Psoas muscle (tissue), 8 donors: Measurements from ENCODE around the gene SSR4. TPM values are rescaled to one million over a fixed set of nuclear protein-coding genes. Genes with fewer than 3 reads are reported as not detected.

Experiments
- ATAC-seq, 4 donors: fragments of 200-7000 bp; cut with Tn5 transposase; one replicate each; pipeline ENCODE4 v1.9.1; 2020; ENCODE audit warnings: moderate library complexity in 3 of 4, mild to moderate bottlenecking in 2 of 4
- DNase-seq, 2 donors: peaks; one replicate each; pipeline ENCODE4 v3.0.0-alpha.2; 2020
- H3K27ac ChIP-seq: fragments of 200-600 bp; one replicate; pipeline ENCODE4 v1.8.0; 2022
- H3K27me3 ChIP-seq, 3 donors: fragments of 200-600 bp in 1 of 3; one replicate each; pipeline versions ENCODE4 v1.6.1 to v1.8.0; 2013 to 2022; ENCODE audit warnings: low read length in 2 of 3, mild to moderate bottlenecking in 2 of 3, moderate library complexity in 1 of 3; ENCODE audit not compliant: insufficient read depth in 3 of 3
- H3K36me3 ChIP-seq, 2 donors: fragments of 200-600 bp in 1 of 2; one replicate each; pipeline versions ENCODE4 v1.6.1 to v1.8.0; 2013 to 2022; ENCODE audit warnings: low read depth in 1 of 2, mild to moderate bottlenecking in 1 of 2, moderate library complexity in 1 of 2; ENCODE audit not compliant: insufficient read depth in 1 of 2
- H3K4me1 ChIP-seq: fragments of 200-600 bp; one replicate; pipeline ENCODE4 v1.8.0; 2022
- H3K4me3 ChIP-seq: fragments of 200-600 bp; one replicate; pipeline ENCODE4 v1.8.0; 2022; ENCODE audit warnings: mild to moderate bottlenecking
- H3K9me3 ChIP-seq: fragments of 200-600 bp; one replicate; pipeline ENCODE4 v1.8.0; 2022
- WGBS, 3 donors: extraction: QIAGEN DNeasy Blood & Tissue Kit; methylation state at CpG; one replicate each; pipeline versions ENCODE4 v1.1.6 to v1.1.7; 2013; 5-methylcytosine and 5-hydroxymethylcytosine counted together
- intact Hi-C, 2 donors: fragments of 100-400 bp; cut with DNase I; formaldehyde crosslinking; loops; one replicate each; pipeline versions ENCODE4 v1.11.0 to v1.14.2; 2022
- polyA plus RNA-seq, 3 donors: library from polyadenylated mRNA; stranded (reverse); fragments of 200-250 nt; gene quantifications; one replicate each; pipeline ENCODE4 v1.2.3, GENCODE V29; 2013
- total RNA-seq, 4 donors: library from RNA; stranded (reverse); fragmentation: NEBNext Ultra II Directional in 2 of 4; extraction: Animal tissue kit (Norgen Biotek cat#: 25700) in 2 of 4; gene quantifications; one replicate each; pipeline versions ENCODE4 v1.2.1 to v1.2.4, GENCODE V29; 2021 to 2023
- TF ChIP-seq, protein P1 (sequence below): fragments of 200-600 bp; IDR thresholded peaks from one replicate; pipeline ENCODE4 v1.8.0; 2022; ENCODE audit warnings: antibody characterized with exemption
- donor health status: healthy with polysubstance abuse.
- donor health status: DM: no; HTN: no; CAD: no; lungs with moderate emphysema.
- donor health status: Bipolar disorder and iron deficiency.
- donor health status: healthy.
- donor health status: DM: yes; HTN: yes; CAD: no.
- donor health status: DM: no; HTN: no; CAD: no.
- donor health status: DM: no; HTN: no; CAD: no.
- donor health status: DM: yes; HTN: yes; CAD: no.

Gene SSR4
- total and polyA plus RNA-seq, 7 donors, result 57.2 to 198 (median 84.5) TPM

DNA sequence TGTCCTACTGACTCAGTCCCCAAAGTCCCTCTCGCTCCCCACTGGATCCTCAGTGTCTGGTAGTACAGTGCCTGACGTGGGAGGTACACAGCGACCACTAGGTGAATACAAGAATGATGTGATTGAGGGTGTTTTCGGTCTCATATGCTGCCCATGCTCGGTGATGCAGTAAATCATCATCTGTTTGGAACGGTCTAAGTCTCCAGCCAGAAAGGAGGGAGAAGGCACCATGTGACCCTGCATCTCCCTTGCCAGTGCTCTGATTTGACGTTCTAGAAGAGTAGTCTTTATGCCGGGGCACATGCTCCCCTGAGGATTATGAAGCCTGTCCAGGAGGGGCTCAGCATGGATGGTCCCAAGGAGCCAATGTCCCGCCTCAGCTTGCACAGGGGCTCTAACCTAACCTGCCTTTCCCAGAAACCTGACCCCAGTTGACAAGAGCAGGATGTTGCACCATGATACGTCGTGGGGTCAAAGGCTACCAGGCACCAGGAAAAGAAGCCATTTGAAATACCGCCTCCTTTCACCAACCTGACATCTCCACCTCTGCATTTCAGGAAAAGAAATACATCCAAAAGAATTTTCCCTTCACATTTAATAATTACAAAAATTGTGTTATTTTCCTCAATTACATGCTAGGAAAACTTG, 44.2 kb upstream of the SSR4 start:
- intact Hi-C loops, result no loop called here
- TF ChIP-seq, protein P1, sequence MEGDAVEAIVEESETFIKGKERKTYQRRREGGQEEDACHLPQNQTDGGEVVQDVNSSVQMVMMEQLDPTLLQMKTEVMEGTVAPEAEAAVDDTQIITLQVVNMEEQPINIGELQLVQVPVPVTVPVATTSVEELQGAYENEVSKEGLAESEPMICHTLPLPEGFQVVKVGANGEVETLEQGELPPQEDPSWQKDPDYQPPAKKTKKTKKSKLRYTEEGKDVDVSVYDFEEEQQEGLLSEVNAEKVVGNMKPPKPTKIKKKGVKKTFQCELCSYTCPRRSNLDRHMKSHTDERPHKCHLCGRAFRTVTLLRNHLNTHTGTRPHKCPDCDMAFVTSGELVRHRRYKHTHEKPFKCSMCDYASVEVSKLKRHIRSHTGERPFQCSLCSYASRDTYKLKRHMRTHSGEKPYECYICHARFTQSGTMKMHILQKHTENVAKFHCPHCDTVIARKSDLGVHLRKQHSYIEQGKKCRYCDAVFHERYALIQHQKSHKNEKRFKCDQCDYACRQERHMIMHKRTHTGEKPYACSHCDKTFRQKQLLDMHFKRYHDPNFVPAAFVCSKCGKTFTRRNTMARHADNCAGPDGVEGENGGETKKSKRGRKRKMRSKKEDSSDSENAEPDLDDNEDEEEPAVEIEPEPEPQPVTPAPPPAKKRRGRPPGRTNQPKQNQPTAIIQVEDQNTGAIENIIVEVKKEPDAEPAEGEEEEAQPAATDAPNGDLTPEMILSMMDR, result no peak

DNA sequence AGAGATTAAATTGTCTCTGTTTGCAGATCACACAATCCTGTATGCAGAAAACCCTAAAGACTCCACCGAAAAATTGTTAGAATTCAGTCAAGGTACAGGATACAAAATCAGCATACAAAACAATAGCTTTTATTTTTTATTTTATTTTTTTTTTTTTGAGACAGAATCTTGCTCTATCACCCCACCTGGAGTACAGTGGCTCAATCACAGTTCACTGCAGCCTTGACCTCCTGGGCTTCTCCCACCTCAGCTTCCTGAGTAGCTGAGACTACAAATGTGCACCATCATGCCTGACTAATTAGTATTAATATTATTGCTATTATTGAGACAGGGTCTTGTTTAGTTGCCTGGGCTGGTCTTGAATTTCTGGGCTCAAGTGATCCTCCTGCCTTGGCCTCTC, 39.3 kb upstream of the SSR4 start:
- Histone ChIP-seq H3K27me3 (peaks cover 0 to 6% (median 0%) of the 10 kb centered on the region in 3 donors), H3K9me3 (peaks cover 14% of the 10 kb centered on the region), H3K4me1 (no peaks in the 10 kb centered on the region), H3K36me3 (no peaks in the 10 kb centered on the region), H3K27ac (no peak overlapping the region), H3K4me3 (no peak overlapping the region)
- intact Hi-C loops, result no loop called here
- TF ChIP-seq, protein P1, result no peak
- ATAC-seq (no peak), DNase-seq (no peak)
- WGBS, 3 donors, result 72 to 89% (median 83%) methylated on average over 1 of the region's 1 CpG

More for the DNA sequence above, 44.2 kb upstream of the SSR4 start:
- Histone ChIP-seq H3K36me3 (no peaks in the 10 kb centered on the region), H3K4me3 (no peak overlapping the region), H3K4me1 (no peaks in the 10 kb centered on the region), H3K9me3 (no peaks in the 10 kb centered on the region), H3K27ac (no peak overlapping the region), H3K27me3 (peaks cover 0 to 19% (median 0%) of the 10 kb centered on the region in 3 donors)
- WGBS, 3 donors, result 61 to 64% (median 63%) methylated on average over 12 of the region's 12 CpGs
- DNase-seq (no peak), ATAC-seq (no peak)

DNA sequence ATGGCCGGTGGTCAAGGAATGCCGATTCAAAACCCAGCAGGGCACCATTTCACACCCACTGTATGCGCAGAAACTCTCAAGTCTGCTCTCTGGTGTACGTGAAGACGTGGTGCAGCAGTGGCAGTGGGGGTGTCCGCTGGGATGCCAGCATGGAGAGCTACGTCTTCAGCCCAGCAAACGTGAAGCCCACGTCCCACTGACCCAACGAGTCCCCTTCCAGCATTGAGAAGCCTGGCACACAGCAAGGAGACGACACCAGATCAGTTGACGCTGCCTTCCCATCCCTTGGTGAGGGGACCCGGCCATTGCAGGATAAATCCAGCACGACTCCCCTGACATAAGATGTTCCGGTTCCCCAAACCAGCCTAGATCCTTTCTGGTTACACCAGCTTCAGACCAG, 32.6 kb upstream of the SSR4 start:
- ATAC-seq (no peak), DNase-seq (no peak)
- no peak overlapping the region for H3K27ac ChIP-seq
- intact Hi-C loops, result loop anchor here in 1 of 2 donors (5.0 kb wide), 1 partner anchor 190 kb away; no protein-coding TSS in a partner anchor
- H3K36me3 ChIP-seq, result no peaks in the 10 kb centered on the region
- no peak overlapping the region for H3K4me3 ChIP-seq
- no peaks in the 10 kb centered on the region for H3K27me3 ChIP-seq
- H3K4me1 ChIP-seq, result no peaks in the 10 kb centered on the region
- TF ChIP-seq, protein P1, result no peak
- WGBS, 3 donors, result 69 to 81% (median 79%) methylated on average over 11 to 15 of the region's 15 CpGs
- H3K9me3 ChIP-seq, result peaks cover under 1% of the 10 kb centered on the region

DNA sequence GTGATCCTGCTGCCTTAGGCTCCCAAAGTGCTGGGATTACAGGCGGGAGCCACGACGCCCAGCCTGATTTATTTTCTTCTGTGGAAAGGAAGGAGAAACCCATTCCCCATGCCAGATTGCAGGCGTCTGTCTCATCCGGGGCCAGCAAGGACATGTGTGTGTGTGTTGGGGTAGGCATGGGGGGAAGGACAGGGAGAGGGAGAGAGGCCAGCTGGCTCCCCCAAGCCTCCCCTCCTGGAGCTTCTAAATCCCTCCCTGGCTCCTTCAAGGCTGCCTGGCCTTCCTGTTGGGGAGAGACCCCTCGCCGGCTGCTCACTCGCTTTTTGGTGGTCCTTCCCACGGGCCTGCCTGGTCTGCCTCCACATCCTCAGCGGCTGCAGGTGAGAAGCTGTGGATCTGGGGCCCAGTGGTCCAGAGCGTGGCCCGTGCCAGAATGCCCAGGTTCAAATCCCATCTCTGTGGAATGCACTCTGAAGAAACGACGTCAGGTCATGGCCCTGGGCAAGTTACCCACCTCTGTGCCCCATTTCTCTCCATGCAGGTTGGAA, 31.8 kb upstream of the SSR4 start:
- no peaks in the 10 kb centered on the region for H3K9me3 ChIP-seq
- no peaks in the 10 kb centered on the region for H3K36me3 ChIP-seq
- TF ChIP-seq, protein P1, result no peak
- no peaks in the 10 kb centered on the region for H3K27me3 ChIP-seq
- intact Hi-C loops, result loop anchor here in 1 of 2 donors (5.0 kb wide), 1 partner anchor 190 kb away; no protein-coding TSS in a partner anchor
- H3K27ac ChIP-seq, result no peak overlapping the region
- 87 to 90% (median 89%) methylated on average over 10 to 14 of the region's 14 CpGs for WGBS, 3 donors
- H3K4me1 ChIP-seq, result no peaks in the 10 kb centered on the region
- H3K4me3 ChIP-seq, result no peak overlapping the region
- DNase-seq, result no peak
- no peak for ATAC-seq
